ENCODE data around the gene SRC.
"Not testable (repeated sequence)": the region's sequence is repeated elsewhere in the genome, so short reads cannot be mapped to it uniquely, and the experiment has no call there.

SRC gene

GRCh38 chr20:37334450-37334849, 11.5 kb upstream of the SRC start:
- H3K4me3 ChIP-seq (ENCODE audit: low read depth, low read length), result no peak overlapping the region
- TF ChIP-seq CTCF (IDR thresholded peaks at IDR 0.05; ENCODE audit: low read depth, low read length), result no peak
- H3K36me3 ChIP-seq, result no peaks in the 10 kb centered on the region
- H3K27me3 ChIP-seq (ENCODE audit: insufficient read depth, low read depth, severe bottlenecking), result no peaks in the 10 kb centered on the region
- no peaks in the 10 kb centered on the region for H3K9me3 ChIP-seq (ENCODE audit: severe bottlenecking)
- no peak overlapping the region for H3K27ac ChIP-seq
- no peak for DNase-seq

- H3K4me3 ChIP-seq (ENCODE audit: low read depth, low read length), result no peak overlapping the region
- no peaks in the 10 kb centered on the region for H3K9me3 ChIP-seq (ENCODE audit: severe bottlenecking)
- DNase-seq, result no peak
- H3K27me3 ChIP-seq (ENCODE audit: insufficient read depth, low read depth, severe bottlenecking), result no peaks in the 10 kb centered on the region
- TF ChIP-seq CTCF (IDR thresholded peaks at IDR 0.05; ENCODE audit: low read depth, low read length), result no peak
- no peaks in the 10 kb centered on the region for H3K36me3 ChIP-seq
- no peak overlapping the region for H3K27ac ChIP-seq
Measured at GRCh38 chr20:37335642-37336368, 10.1 kb upstream of the SRC start.

- no peak overlapping the region for H3K4me3 ChIP-seq (ENCODE audit: low read depth, low read length)
- DNase-seq, result peak; percentile 18
- H3K27ac ChIP-seq, result no peak overlapping the region
- no peak for TF ChIP-seq CTCF (IDR thresholded peaks at IDR 0.05; ENCODE audit: low read depth, low read length)
- H3K36me3 ChIP-seq, result no peaks in the 10 kb centered on the region
- no peaks in the 10 kb centered on the region for H3K9me3 ChIP-seq (ENCODE audit: severe bottlenecking)
- H3K27me3 ChIP-seq (ENCODE audit: insufficient read depth, low read depth, severe bottlenecking), result no peaks in the 10 kb centered on the region
Measured at GRCh38 chr20:37336369-37337207, 9.4 kb upstream of the SRC start.

GRCh38 chr20:37337208-37337991, 8.5 kb upstream of the SRC start:
- no peak overlapping the region for H3K27ac ChIP-seq
- TF ChIP-seq CTCF (IDR thresholded peaks at IDR 0.05; ENCODE audit: low read depth, low read length), result no peak
- H3K4me3 ChIP-seq (ENCODE audit: low read depth, low read length), result no peak overlapping the region

GRCh38 chr20:37338380-37338779, 7.6 kb upstream of the SRC start:
- H3K4me3 ChIP-seq (ENCODE audit: low read depth, low read length); H3K36me3 ChIP-seq: not testable (repeated sequence)

More at GRCh38 chr20:37337208-37337991, 8.5 kb upstream of the SRC start:
- Histone ChIP-seq H3K36me3 (no peaks in the 10 kb centered on the region), H3K27me3 (ENCODE audit: insufficient read depth, low read depth, severe bottlenecking) (no peaks in the 10 kb centered on the region), H3K9me3 (ENCODE audit: severe bottlenecking) (no peaks in the 10 kb centered on the region)
- DNase-seq, result no peak

GRCh38 chr20:37339208-37339607, 6.7 kb upstream of the SRC start:
- Histone ChIP-seq H3K36me3 (no peaks in the 10 kb centered on the region), H3K4me3 (ENCODE audit: low read depth, low read length) (no peak overlapping the region), H3K27ac (no peak overlapping the region), H3K9me3 (ENCODE audit: severe bottlenecking) (no peaks in the 10 kb centered on the region), H3K27me3 (ENCODE audit: insufficient read depth, low read depth, severe bottlenecking) (no peaks in the 10 kb centered on the region)
- TF ChIP-seq CTCF (IDR thresholded peaks at IDR 0.05; ENCODE audit: low read depth, low read length), result no peak
- DNase-seq, result no peak

More at GRCh38 chr20:37338380-37338779, 7.6 kb upstream of the SRC start:
- not testable (repeated sequence) for DNase-seq; H3K27ac ChIP-seq; H3K9me3 ChIP-seq (ENCODE audit: severe bottlenecking); H3K27me3 ChIP-seq (ENCODE audit: insufficient read depth, low read depth, severe bottlenecking)

GRCh38 chr20:37339764-37340109, 6.2 kb upstream of the SRC start:
- not testable (repeated sequence) for H3K27me3 ChIP-seq (ENCODE audit: insufficient read depth, low read depth, severe bottlenecking); H3K36me3 ChIP-seq; H3K4me3 ChIP-seq (ENCODE audit: low read depth, low read length); H3K27ac ChIP-seq; DNase-seq; H3K9me3 ChIP-seq (ENCODE audit: severe bottlenecking)

Data from WERI-Rb-1 (cell line).